Measurements from ENCODE around the gene NEK2. TPM values are rescaled to one million over a fixed set of nuclear protein-coding genes. Genes with fewer than 3 reads are reported as not detected.
"Not testable (repeated sequence)": the region's sequence is repeated elsewhere in the genome, so short reads cannot be mapped to it uniquely, and the experiment has no call there.

The NEK2 gene
- total RNA-seq, 1 donor from 2014 or later = 28.0 TPM

- DNase-seq (ENCODE audit: low read depth) = no peak
- H3K4me3 ChIP-seq (ENCODE audit: low read depth, low read length) = no peak overlapping the region
- TF ChIP-seq, protein P1, sequence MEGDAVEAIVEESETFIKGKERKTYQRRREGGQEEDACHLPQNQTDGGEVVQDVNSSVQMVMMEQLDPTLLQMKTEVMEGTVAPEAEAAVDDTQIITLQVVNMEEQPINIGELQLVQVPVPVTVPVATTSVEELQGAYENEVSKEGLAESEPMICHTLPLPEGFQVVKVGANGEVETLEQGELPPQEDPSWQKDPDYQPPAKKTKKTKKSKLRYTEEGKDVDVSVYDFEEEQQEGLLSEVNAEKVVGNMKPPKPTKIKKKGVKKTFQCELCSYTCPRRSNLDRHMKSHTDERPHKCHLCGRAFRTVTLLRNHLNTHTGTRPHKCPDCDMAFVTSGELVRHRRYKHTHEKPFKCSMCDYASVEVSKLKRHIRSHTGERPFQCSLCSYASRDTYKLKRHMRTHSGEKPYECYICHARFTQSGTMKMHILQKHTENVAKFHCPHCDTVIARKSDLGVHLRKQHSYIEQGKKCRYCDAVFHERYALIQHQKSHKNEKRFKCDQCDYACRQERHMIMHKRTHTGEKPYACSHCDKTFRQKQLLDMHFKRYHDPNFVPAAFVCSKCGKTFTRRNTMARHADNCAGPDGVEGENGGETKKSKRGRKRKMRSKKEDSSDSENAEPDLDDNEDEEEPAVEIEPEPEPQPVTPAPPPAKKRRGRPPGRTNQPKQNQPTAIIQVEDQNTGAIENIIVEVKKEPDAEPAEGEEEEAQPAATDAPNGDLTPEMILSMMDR (conservative IDR thresholded peaks at IDR 0.05; ENCODE audit: low read depth, low read length) = no peak
Measured at GRCh38 chr1:211688421-211688820, 13.0 kb upstream of the NEK2 start.

- TF ChIP-seq, protein P1 (conservative IDR thresholded peaks at IDR 0.05; ENCODE audit: low read depth, low read length) = no peak
- H3K4me3 ChIP-seq (ENCODE audit: low read depth, low read length) = no peak overlapping the region
- DNase-seq (ENCODE audit: low read depth) = no peak
Measured at GRCh38 chr1:211687462-211688215, 12.2 kb upstream of the NEK2 start.

DNA sequence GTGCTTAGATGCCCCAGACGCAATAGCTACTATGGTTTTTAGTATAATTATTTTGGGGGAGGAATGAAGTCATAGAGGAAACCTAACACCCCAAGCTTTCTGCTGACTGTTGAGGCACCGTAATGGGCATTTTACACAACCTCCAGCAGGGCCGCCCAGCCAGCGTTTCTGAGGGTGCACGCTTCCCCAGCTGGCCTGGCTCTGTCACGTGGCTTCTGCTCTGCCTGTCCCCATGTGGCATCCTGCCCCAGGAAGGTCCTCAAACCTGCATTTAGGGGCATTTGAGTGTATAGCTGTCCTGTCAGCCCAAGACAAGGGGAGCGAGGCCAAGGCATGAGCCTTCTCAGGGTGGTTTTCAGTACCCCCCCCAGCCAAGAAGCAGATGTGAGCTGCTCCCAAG lies 10.4 kb upstream of the NEK2 start:
- TF ChIP-seq, protein P1 (conservative IDR thresholded peaks at IDR 0.05; ENCODE audit: low read depth, low read length) = no peak
- no peak overlapping the region for H3K4me3 ChIP-seq (ENCODE audit: low read depth, low read length)

DNA sequence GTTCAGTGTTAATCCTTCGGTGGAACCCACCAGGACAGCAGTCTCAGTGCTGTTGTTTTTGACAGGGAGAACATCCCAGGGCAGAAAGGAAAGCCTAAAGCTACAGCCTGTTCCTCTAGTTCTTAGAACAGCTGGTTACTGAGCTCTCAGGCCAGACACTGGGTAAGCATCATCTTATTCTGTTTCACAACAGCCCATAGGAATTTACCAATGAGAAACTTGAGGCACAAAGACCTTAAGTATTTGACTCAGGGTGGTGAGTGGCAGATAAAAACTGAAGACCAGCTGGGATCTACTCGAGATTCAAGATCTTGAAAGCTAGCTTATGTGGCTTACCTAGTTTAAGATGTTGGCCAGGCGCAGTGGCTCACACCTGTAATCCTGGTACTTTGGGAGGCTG lies 9.4 kb upstream of the NEK2 start:
- TF ChIP-seq, protein P1 (conservative IDR thresholded peaks at IDR 0.05; ENCODE audit: low read depth, low read length) = no peak
- no peak for DNase-seq (ENCODE audit: low read depth)
- no peak overlapping the region for H3K4me3 ChIP-seq (ENCODE audit: low read depth, low read length)

More for the DNA sequence above, 10.4 kb upstream of the NEK2 start:
- no peak for DNase-seq (ENCODE audit: low read depth)

GRCh38 chr1:211684331-211684730 lies 8.9 kb upstream of the NEK2 start:
- H3K4me3 ChIP-seq (ENCODE audit: low read depth, low read length) = no peak overlapping the region
- TF ChIP-seq, protein P1 (conservative IDR thresholded peaks at IDR 0.05; ENCODE audit: low read depth, low read length) = no peak
- DNase-seq (ENCODE audit: low read depth) = no peak

DNA sequence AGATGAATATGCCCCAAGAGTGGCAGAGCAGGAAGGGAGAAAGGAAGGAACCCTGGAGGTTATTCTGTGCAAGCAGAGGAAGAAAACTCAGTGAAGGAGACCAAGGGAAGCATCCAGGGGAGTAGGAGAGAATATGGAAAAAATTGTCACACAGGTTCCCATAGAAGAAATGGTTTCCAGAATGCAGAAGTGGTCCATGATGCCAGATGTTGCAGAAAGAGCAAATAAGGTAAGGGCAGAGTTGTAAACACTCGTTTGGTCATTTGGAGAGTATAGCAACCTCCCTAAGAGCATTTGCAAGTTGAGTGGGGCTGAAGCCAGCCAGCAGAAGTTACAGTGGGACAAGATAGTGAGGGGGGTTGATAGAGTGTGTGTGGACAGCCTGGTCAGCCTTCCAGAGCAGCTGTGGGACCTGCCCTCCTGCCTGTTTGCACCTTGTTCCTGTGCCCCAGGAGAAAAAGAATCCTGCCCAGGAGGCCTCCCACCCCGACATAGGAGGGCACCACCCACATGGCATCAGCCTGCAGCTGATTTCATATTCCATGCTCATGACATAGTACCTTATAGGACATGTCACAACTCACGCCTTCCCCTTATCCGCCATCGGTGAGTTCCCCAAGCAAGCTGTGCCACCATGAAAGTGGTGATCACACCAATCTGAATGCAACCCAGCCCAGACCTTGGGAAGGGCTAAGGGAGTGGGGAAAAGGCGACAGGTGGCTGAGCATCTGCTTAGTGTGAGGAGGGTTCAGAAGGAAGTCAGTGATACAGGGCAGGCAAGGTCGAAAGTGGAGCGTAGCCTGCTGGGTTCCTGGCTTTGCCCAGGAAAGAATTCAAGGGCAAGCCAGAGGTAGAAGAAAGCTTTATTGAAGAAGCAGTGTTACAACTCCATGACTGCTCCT lies 8.2 kb upstream of the NEK2 start:
- no peak for DNase-seq (ENCODE audit: low read depth)
- no peak overlapping the region for H3K4me3 ChIP-seq (ENCODE audit: low read depth, low read length)
- TF ChIP-seq, protein P1 (conservative IDR thresholded peaks at IDR 0.05; ENCODE audit: low read depth, low read length) = no peak

- not testable (repeated sequence) for DNase-seq (ENCODE audit: low read depth); H3K4me3 ChIP-seq (ENCODE audit: low read depth, low read length)
Measured at GRCh38 chr1:211682186-211682585, 6.8 kb upstream of the NEK2 start.
